GM21825 (cell line): ENCODE measurements around the gene PCBP1.
"Not testable (repeated sequence)": the region's sequence is repeated elsewhere in the genome, so short reads cannot be mapped to it uniquely, and the experiment has no call there.

Source experiments
- ATAC-seq: cut with Tn5 transposase; IDR thresholded peaks from one replicate; pipeline ENCODE4 v1.9.1; 2021; ENCODE audit warnings: mild to moderate bottlenecking, moderate library complexity; ENCODE audit not compliant: unreplicated experiment

Gene PCBP1

GRCh38 chr2:70095720-70096670 is 8.7 kb downstream of the PCBP1 start:
- no peak for ATAC-seq

- no peak for ATAC-seq
These were observed 10.8 kb downstream of the PCBP1 start for GRCh38 chr2:70098032-70098431.

- ATAC-seq: no peak
These were observed 12.0 kb downstream of the PCBP1 start for GRCh38 chr2:70099270-70099669.

GRCh38 chr2:70101174-70101573 is 13.9 kb downstream of the PCBP1 start:
- ATAC-seq: no peak

GRCh38 chr2:70101686-70102085 is 14.4 kb downstream of the PCBP1 start:
- ATAC-seq: not testable (repeated sequence)

- not testable (repeated sequence) for ATAC-seq
These were observed 15.1 kb downstream of the PCBP1 start for GRCh38 chr2:70102323-70102905.

GRCh38 chr2:70103531-70104061 is 16.3 kb downstream of the PCBP1 start:
- ATAC-seq: no peak

- no peak for ATAC-seq
These were observed 17.2 kb downstream of the PCBP1 start for GRCh38 chr2:70104231-70105111.

GRCh38 chr2:70106138-70106537 is 18.9 kb downstream of the PCBP1 start:
- not testable (repeated sequence) for ATAC-seq

- not testable (repeated sequence) for ATAC-seq
These were observed 23.1 kb downstream of the PCBP1 start for GRCh38 chr2:70110397-70110796.

- ATAC-seq: no peak
These were observed 24.7 kb downstream of the PCBP1 start for GRCh38 chr2:70111752-70112591.

GRCh38 chr2:70113359-70114070 is 26.2 kb downstream of the PCBP1 start:
- no peak for ATAC-seq

- ATAC-seq: peak; percentile 52
These were observed 28.6 kb downstream of the PCBP1 start for GRCh38 chr2:70115646-70116442.

- ATAC-seq: no peak
These were observed 29.8 kb downstream of the PCBP1 start for GRCh38 chr2:70116936-70117552.

GRCh38 chr2:70118798-70119454 is 31.6 kb downstream of the PCBP1 start:
- no peak for ATAC-seq

- ATAC-seq: no peak
These were observed 34.5 kb downstream of the PCBP1 start for GRCh38 chr2:70121627-70122372.

GRCh38 chr2:70122470-70122869 is 35.2 kb downstream of the PCBP1 start:
- ATAC-seq: no peak
